H1 (cell line): Measurements from ENCODE around the gene DNAJC7. TPM values are rescaled to one million over a fixed set of nuclear protein-coding genes. Genes with fewer than 3 reads are reported as not detected.

Source experiments
- CTCF ChIA-PET: fragments of 300-600 bp; sonication (Branson Sonifier 250); formaldehyde crosslinking; loops from one replicate; lab custom pipeline; 2021; ENCODE audit not compliant: partially characterized antibody; lab: Charles Lee
- POLR2A ChIA-PET: fragments of 300-600 bp; sonication (Branson Sonifier 250); formaldehyde crosslinking; loops from one replicate; lab custom pipeline; 2021; ENCODE audit warnings: inconsistent platforms; ENCODE audit not compliant: partially characterized antibody; lab: Charles Lee
- DNase-seq, 2 experiments: peaks; one replicate each; pipeline versions ENCODE4 v3.0.0 to v3.0.0-alpha.2; 2010 to 2022; ENCODE audit warnings: low spot score in 2 of 2, low read depth in 1 of 2, mixed read lengths in 1 of 2
- FAIRE-seq: peaks from 2 replicates; lab custom pipeline; 2011; peaks lifted over from hg19 to GRCh38; lab: Jason Lieb, UNC
- H2AFZ ChIP-seq: 2 replicates; pipeline ENCODE4 v1.8.1; 2012; ENCODE audit warnings: low read length, inconsistent platforms
- H2AK5ac ChIP-seq: 2 replicates; pipeline ENCODE4 v1.6.1; 2013; ENCODE audit warnings: low read depth, low read length
- H2BK120ac ChIP-seq: replicated peaks from 2 replicates; pipeline ENCODE3; 2013; ENCODE audit warnings: low read depth, low read length, inconsistent platforms
- H2BK12ac ChIP-seq: 2 replicates; pipeline ENCODE4 v1.6.1; 2013; ENCODE audit warnings: low read depth, low read length
- H2BK15ac ChIP-seq: 2 replicates; pipeline ENCODE4 v1.6.1; 2013; ENCODE audit warnings: low read length
- H2BK20ac ChIP-seq: 2 replicates; pipeline ENCODE4 v1.6.1; 2013; ENCODE audit warnings: low read length
- H2BK5ac ChIP-seq: 2 replicates; pipeline ENCODE4 v1.6.1; 2013; ENCODE audit warnings: low read depth, low read length
- H3K14ac ChIP-seq: 2 replicates; pipeline ENCODE4 v1.6.1; 2013; ENCODE audit warnings: inconsistent platforms; ENCODE audit not compliant: insufficient read length
- H3K18ac ChIP-seq: 2 replicates; pipeline ENCODE4 v1.6.1; 2013; ENCODE audit warnings: low read length; ENCODE audit errors: extremely low read depth
- H3K23ac ChIP-seq: 2 replicates; pipeline ENCODE4 v1.6.1; 2013; ENCODE audit warnings: inconsistent platforms; ENCODE audit not compliant: insufficient read length
- H3K23me2 ChIP-seq: 2 replicates; pipeline ENCODE4 v1.6.1; 2013; ENCODE audit warnings: low read depth, low read length
- H3K27ac ChIP-seq: 2 replicates; pipeline ENCODE4 v1.6.1; 2011; ENCODE audit warnings: low read depth, low read length, inconsistent platforms
- H3K27me3 ChIP-seq, 4 experiments: replicated peaks in 1 of 4; 1 replicate in 1 of 4; 2 replicates in 3 of 4; pipeline versions ENCODE4 v1.6.1 to v1.8.1; 2011 to 2013; ENCODE audit warnings: low read length in 3 of 4, mild to moderate bottlenecking in 3 of 4, inconsistent platforms in 2 of 4, mixed read lengths in 2 of 4, moderate library complexity in 1 of 4; ENCODE audit not compliant: control insufficient read depth in 3 of 4, insufficient read depth in 3 of 4; ENCODE audit errors: extremely low read depth in 1 of 4
- H3K36me3 ChIP-seq, 4 experiments: 2 replicates each; pipeline versions ENCODE4 v1.6.1 to v1.8.1; 2011 to 2013; ENCODE audit warnings: mild to moderate bottlenecking in 4 of 4, low read length in 3 of 4, moderate library complexity in 2 of 4, control low read depth in 1 of 4, inconsistent platforms in 1 of 4; ENCODE audit not compliant: insufficient read depth in 4 of 4, control insufficient read depth in 2 of 4
- H3K4ac ChIP-seq: replicated peaks from 2 replicates; pipeline ENCODE3; 2013; ENCODE audit warnings: low read length, low read depth, mixed read lengths, inconsistent platforms; ENCODE audit not compliant: insufficient read length
- H3K4me1 ChIP-seq, 4 experiments: replicated peaks in 1 of 4; 1 replicate in 1 of 4; 2 replicates in 3 of 4; pipeline versions ENCODE4 v1.6.1 to v1.8.1; 2011 to 2013; ENCODE audit warnings: low read length in 3 of 4, inconsistent platforms in 2 of 4, mixed read lengths in 1 of 4; ENCODE audit not compliant: insufficient read depth in 4 of 4, control insufficient read depth in 3 of 4
- H3K4me2 ChIP-seq, 2 experiments: 2 replicates each; pipeline versions ENCODE4 v1.6.1 to v1.8.1; 2011 to 2013; ENCODE audit warnings: low read depth in 2 of 2, low read length in 2 of 2, control low read depth in 1 of 2, inconsistent platforms in 1 of 2, mild to moderate bottlenecking in 1 of 2; ENCODE audit not compliant: insufficient read depth in 1 of 2
- H3K4me3 ChIP-seq, 4 experiments: fragments of 200-600, 300-600 bp in 1 of 4; sonication (generic), shearing (Covaris generic), sonication (Bioruptor Twin) in 1 of 4; 2 replicates each; pipeline versions ENCODE4 v1.5.1 to v1.8.1; 2011 to 2016; ENCODE audit warnings: low read length in 4 of 4, low read depth in 3 of 4, control low read depth in 2 of 4, inconsistent platforms in 2 of 4, mild to moderate bottlenecking in 2 of 4, mixed read lengths in 1 of 4, moderate library complexity in 1 of 4; ENCODE audit not compliant: insufficient read depth in 2 of 4; ENCODE audit errors: extremely low read depth in 1 of 4
- H3K56ac ChIP-seq: replicated peaks from 2 replicates; pipeline ENCODE3; 2013; ENCODE audit warnings: low read depth, mild to moderate bottlenecking, mixed read lengths, low read length, inconsistent platforms; ENCODE audit not compliant: insufficient read length
- H3K79me1 ChIP-seq: 2 replicates; pipeline ENCODE4 v1.6.1; 2013; ENCODE audit warnings: low read depth, low read length, control low read depth
- H3K79me2 ChIP-seq, 2 experiments: 2 replicates each; pipeline versions ENCODE4 v1.6.1 to v1.8.1; 2012 to 2013; ENCODE audit warnings: low read length in 2 of 2, mild to moderate bottlenecking in 2 of 2, inconsistent platforms in 1 of 2; ENCODE audit not compliant: insufficient read depth in 2 of 2, control insufficient read depth in 1 of 2
- H3K9ac ChIP-seq, 4 experiments: replicated peaks in 1 of 4; 1 replicate in 1 of 4; 2 replicates in 3 of 4; pipeline versions ENCODE4 v1.6.1 to v1.8.1; 2011 to 2013; ENCODE audit warnings: low read depth in 3 of 4, low read length in 3 of 4, control low read depth in 2 of 4, mild to moderate bottlenecking in 2 of 4, moderate library complexity in 2 of 4, inconsistent platforms in 1 of 4; ENCODE audit errors: extremely low read depth in 1 of 4
- H3K9me3 ChIP-seq, 2 experiments: 2 replicates each; pipeline versions ENCODE4 v1.6.1 to v1.8.1; 2012 to 2013; ENCODE audit warnings: mild to moderate bottlenecking in 2 of 2, moderate library complexity in 2 of 2, control low read depth in 1 of 2, inconsistent platforms in 1 of 2, low read depth in 1 of 2, low read length in 1 of 2, mixed read lengths in 1 of 2; ENCODE audit not compliant: insufficient read depth in 2 of 2
- H4K20me1 ChIP-seq, 2 experiments: replicated peaks in 1 of 2; 2 replicates each; pipeline versions ENCODE3 to v1.8.1; 2011 to 2013; ENCODE audit warnings: inconsistent platforms in 2 of 2, low read length in 2 of 2, mild to moderate bottlenecking in 1 of 2; ENCODE audit not compliant: insufficient read depth in 2 of 2, control insufficient read depth in 1 of 2
- H4K5ac ChIP-seq: 2 replicates; pipeline ENCODE4 v1.6.1; 2013; ENCODE audit warnings: low read length, low read depth, mixed read lengths, inconsistent platforms; ENCODE audit not compliant: insufficient read length
- H4K8ac ChIP-seq: 2 replicates; pipeline ENCODE4 v1.8.0; 2013; ENCODE audit warnings: mild to moderate bottlenecking, moderate library complexity, low read length, inconsistent platforms; ENCODE audit not compliant: insufficient read depth; ENCODE audit errors: extremely low read depth
- H4K91ac ChIP-seq: replicated peaks from 2 replicates; pipeline ENCODE3; 2013; ENCODE audit warnings: low read length, mixed read lengths, inconsistent platforms; ENCODE audit not compliant: insufficient read length
- KDM4A ChIP-seq: IDR thresholded peaks from one replicate; pipeline ENCODE4 v1.7.1; 2012; ENCODE audit warnings: low read depth, mild to moderate bottlenecking, moderate library complexity, low read length, inconsistent platforms; ENCODE audit not compliant: severe bottlenecking
- TEAD4 ChIP-seq: IDR thresholded peaks from 2 replicates; pipeline ENCODE4 v1.6.1; 2012; ENCODE audit warnings: low read depth, low read length, inconsistent platforms, mixed read lengths
- WGBS, 2 experiments: shearing (Covaris generic) in 1 of 2; methylation state at CpG; one replicate each; pipeline versions ENCODE4 v1.1.6 to v1.1.7; 2013 to 2015; ENCODE audit warnings: low lambda C conversion rate in 2 of 2, mixed read lengths in 2 of 2, inconsistent platforms in 1 of 2, low coverage in 1 of 2, missing lambda C conversion rate in 1 of 2; ENCODE audit not compliant: insufficient replicate concordance in 2 of 2, insufficient coverage in 1 of 2, insufficient read length in 1 of 2; ENCODE audit errors: extremely low coverage in 1 of 2, missing lambda C conversion rate in 1 of 2; 5-methylcytosine and 5-hydroxymethylcytosine counted together
- polyA plus RNA-seq, 7 experiments: library from polyadenylated mRNA; depleted of rRNA in 3 of 7; stranded (reverse) in 5 of 7; unstranded in 2 of 7; fragments of >200 nt in 5 of 7; fragments of 200-250 nt in 2 of 7; gene quantifications; 1 replicate in 5 of 7; 2 replicates in 1 of 7; 4 replicates in 1 of 7; pipeline versions ENCODE4 v1.2.1 to v1.2.3, GENCODE V29; 2011 to 2013; ENCODE audit warnings: missing spikeins in 2 of 7, mixed read lengths in 2 of 7
- total RNA-seq: library from RNA; stranded (reverse); fragmentation: NEBNext Ultra II Directional; extraction: Animal tissue kit (Norgen Biotek cat#: 25700); gene quantifications from 2 replicates; pipeline ENCODE4 v1.2.1, GENCODE V29; 2021

Gene DNAJC7
- total and polyA plus RNA-seq, 2 of the 8 experiments (the other 6 are each of a cell fraction or from before 2014, with no cell fraction given), result 31.0 to 148 TPM

DNA sequence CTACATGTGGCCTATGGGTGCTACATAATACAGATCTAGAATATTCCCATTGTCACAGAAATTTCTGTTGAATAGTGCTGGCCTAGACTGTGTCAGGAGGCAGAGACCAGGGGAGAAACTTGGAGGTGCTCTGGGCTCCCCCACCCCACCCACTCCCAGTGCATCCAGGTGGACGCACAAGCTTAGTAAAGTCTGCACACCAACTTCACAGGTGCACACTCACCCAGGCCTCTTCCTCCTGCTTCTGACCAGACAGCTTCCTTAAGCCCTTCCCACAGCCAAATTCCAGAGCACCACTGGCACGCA, 58.3 kb downstream of the DNAJC7 start:
- no peak overlapping the region for H2AFZ ChIP-seq
- no peaks in the 10 kb centered on the region for H3K27me3 ChIP-seq
- WGBS, 2 experiments, result 70% methylated on average over 2 of the region's 2 CpGs; no CpG with 5 or more reads in 1 of the 2 experiments
- FAIRE-seq (no peak), DNase-seq (no peak)
- no peaks in the 10 kb centered on the region for H3K36me3 ChIP-seq
- no peaks in the 10 kb centered on the region for H4K20me1 ChIP-seq
- TF ChIP-seq KDM4A, result no peak
- TF ChIP-seq TEAD4, result 0 out of 2 replicates have a peak, but pooled peaks have one; percentile 39
- no peak overlapping the region for H2BK120ac ChIP-seq
- no peaks in the 10 kb centered on the region for H3K79me2 ChIP-seq
- H3K4me1 ChIP-seq, result peaks cover 6 to 16% (median 11%) of the 10 kb centered on the region in 4 experiments
- no peaks in the 10 kb centered on the region for H3K23me2 ChIP-seq
- no peak overlapping the region for H2BK12ac ChIP-seq
- no peak overlapping the region for H2BK20ac ChIP-seq
- H4K91ac ChIP-seq, result no peak overlapping the region
- ChIA-PET CTCF (interaction anchor here (0.6 to 11.6 kb wide), 37 partner anchors 10 to 227 kb away, joined by 3 to 205 read pairs (median 5); partner anchors contain the start of genes ACLY, KLHL11, NKIRAS2 and ODAD4), POLR2A (interaction anchor here (0.9 to 9.7 kb wide), 12 partner anchors 9 to 1409 kb away, joined by 3 to 67 read pairs (median 7); partner anchors contain the start of genes ACLY, CNP, DNAJC7 and EIF1)
- no peak overlapping the region for H3K4me3 ChIP-seq
- H3K56ac ChIP-seq, result no peak overlapping the region
- H3K14ac ChIP-seq, result no peak overlapping the region
- no peak overlapping the region for H3K4ac ChIP-seq
- H3K18ac ChIP-seq, result no peak overlapping the region
- no peak overlapping the region for H4K8ac ChIP-seq
- H3K27ac ChIP-seq, result no peak overlapping the region
- no peak overlapping the region for H4K5ac ChIP-seq
- no peak overlapping the region for H3K9ac ChIP-seq
- H3K79me1 ChIP-seq, result no peaks in the 10 kb centered on the region
- no peak overlapping the region for H2BK15ac ChIP-seq
- no peak overlapping the region for H2AK5ac ChIP-seq
- H3K9me3 ChIP-seq, result no peaks in the 10 kb centered on the region
- peak overlapping the region in 1 of 2 experiments; percentile 4; a peak in 1 of 4 replicates for H3K4me2 ChIP-seq
- no peak overlapping the region for H3K23ac ChIP-seq
- H2BK5ac ChIP-seq, result no peak overlapping the region
